ENCODE data around the gene UQCRQ. TPM values are rescaled to one million over a fixed set of nuclear protein-coding genes. Genes with fewer than 3 reads are reported as not detected.
A peak's percentile ranks its signal among the peaks of the same experiment; 100 is the strongest.

The UQCRQ gene
- total RNA-seq, 4 donors from 2014 or later: 113 to 184 (median 126) TPM

- DNase-seq (ENCODE audit: extremely low spot score): no peak
- intact Hi-C loops (cut with DNase I): loop anchor here (5.0 to 10.0 kb wide), 3 partner anchors 47 to 440 kb away; partner anchors contain the start of gene SEPTIN8
- Histone ChIP-seq H3K27ac (replicated peaks in 1 of 4) (no peak overlapping the region), H3K27me3 (peaks cover 0 to 21% (median 2%) of the 10 kb centered on the region in 4 donors), H3K36me3 (peaks cover 0 to 20% (median 13%) of the 10 kb centered on the region in 4 donors), H3K4me1 (peaks cover 4 to 54% (median 44%) of the 10 kb centered on the region in 4 donors), H3K4me3 (no peak overlapping the region), H3K9me3 (no peaks in the 10 kb centered on the region)
- 100% methylated on average over 2 of the region's 3 CpGs for WGBS
- no peak for TF ChIP-seq POLR2A (IDR thresholded peaks at IDR 0.05; ENCODE audit: low read depth)
- TF ChIP-seq POLR2AphosphoS5 (IDR thresholded peaks at IDR 0.05): no peak
These were observed 42.0 kb upstream of the UQCRQ start for GRCh38 chr5:132824426-132824825.

DNA sequence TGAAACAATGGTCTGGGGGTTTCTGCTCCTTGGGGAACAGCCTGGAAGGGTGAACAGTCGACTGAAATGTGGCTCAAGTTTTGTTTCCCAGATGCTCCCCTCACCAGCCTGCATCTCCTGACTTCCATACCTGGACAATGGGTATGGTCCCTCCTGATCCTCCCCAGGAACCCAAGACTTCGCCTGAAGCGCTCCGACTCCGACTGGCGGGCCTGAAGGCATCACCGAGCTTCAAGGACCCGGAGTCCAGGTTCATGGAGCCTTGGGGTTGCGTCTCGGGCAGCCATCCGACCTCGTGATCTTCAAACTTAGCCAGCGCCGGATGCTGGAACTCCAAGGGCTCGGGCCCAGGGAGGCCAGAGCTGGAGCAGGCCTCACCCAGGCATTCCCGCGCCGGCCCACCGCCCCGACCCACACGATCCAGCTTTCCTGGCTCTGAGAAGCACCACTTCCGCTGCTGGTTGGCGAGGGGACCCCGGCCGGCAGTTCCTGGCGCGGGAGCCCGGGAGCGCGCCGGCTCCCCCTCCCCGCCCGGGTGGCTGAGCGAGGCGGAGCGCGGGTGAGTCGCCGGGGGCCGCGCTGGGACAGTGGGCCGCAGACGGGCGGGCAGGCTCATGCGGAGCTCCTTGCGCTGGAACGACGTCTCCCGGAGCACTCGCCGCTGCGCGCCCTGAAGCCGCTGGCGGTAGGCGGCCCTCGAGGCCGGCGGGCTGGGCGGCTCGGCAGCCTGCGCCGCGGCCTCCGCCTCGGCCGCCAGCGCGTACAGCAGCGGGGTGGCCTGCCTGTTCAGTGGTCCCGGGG lies 41.2 kb upstream of the UQCRQ start:
- Histone ChIP-seq H3K4me1 (peaks cover 9 to 51% (median 42%) of the 10 kb centered on the region in 4 donors), H3K27ac (replicated peaks in 1 of 4) (no peak overlapping the region), H3K9me3 (no peaks in the 10 kb centered on the region), H3K36me3 (peaks cover 0 to 20% (median 13%) of the 10 kb centered on the region in 4 donors), H3K4me3 (peak overlapping the region; percentile 6 to 37 (median 30)), H3K27me3 (peaks cover 0 to 15% (median 0%) of the 10 kb centered on the region in 4 donors)
- intact Hi-C loops (cut with DNase I): loop anchor here (10.0 kb wide), 2 partner anchors 320 to 440 kb away; no protein-coding TSS in a partner anchor
- 81% methylated on average over 24 of the region's 71 CpGs for WGBS
- no peak for DNase-seq (ENCODE audit: extremely low spot score)
- TF ChIP-seq POLR2A (IDR thresholded peaks at IDR 0.05; ENCODE audit: low read depth) (no peak), POLR2AphosphoS5 (IDR thresholded peaks at IDR 0.05) (no peak), EP300 (IDR thresholded peaks at IDR 0.05) (no peak)
- TF ChIP-seq, protein P1, sequence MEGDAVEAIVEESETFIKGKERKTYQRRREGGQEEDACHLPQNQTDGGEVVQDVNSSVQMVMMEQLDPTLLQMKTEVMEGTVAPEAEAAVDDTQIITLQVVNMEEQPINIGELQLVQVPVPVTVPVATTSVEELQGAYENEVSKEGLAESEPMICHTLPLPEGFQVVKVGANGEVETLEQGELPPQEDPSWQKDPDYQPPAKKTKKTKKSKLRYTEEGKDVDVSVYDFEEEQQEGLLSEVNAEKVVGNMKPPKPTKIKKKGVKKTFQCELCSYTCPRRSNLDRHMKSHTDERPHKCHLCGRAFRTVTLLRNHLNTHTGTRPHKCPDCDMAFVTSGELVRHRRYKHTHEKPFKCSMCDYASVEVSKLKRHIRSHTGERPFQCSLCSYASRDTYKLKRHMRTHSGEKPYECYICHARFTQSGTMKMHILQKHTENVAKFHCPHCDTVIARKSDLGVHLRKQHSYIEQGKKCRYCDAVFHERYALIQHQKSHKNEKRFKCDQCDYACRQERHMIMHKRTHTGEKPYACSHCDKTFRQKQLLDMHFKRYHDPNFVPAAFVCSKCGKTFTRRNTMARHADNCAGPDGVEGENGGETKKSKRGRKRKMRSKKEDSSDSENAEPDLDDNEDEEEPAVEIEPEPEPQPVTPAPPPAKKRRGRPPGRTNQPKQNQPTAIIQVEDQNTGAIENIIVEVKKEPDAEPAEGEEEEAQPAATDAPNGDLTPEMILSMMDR (IDR thresholded peaks at IDR 0.05): no peak

GRCh38 chr5:132825834-132826391 lies 40.5 kb upstream of the UQCRQ start:
- peak overlapping the region; percentile 6 to 37 (median 30) for H3K4me3 ChIP-seq
- TF ChIP-seq EP300 (IDR thresholded peaks at IDR 0.05): no peak
- TF ChIP-seq, protein P1 (IDR thresholded peaks at IDR 0.05): no peak
- TF ChIP-seq POLR2AphosphoS5 (IDR thresholded peaks at IDR 0.05): no peak
- TF ChIP-seq POLR2A (IDR thresholded peaks at IDR 0.05; ENCODE audit: low read depth): no peak
- peaks cover 9 to 56% (median 45%) of the 10 kb centered on the region in 4 donors for H3K4me1 ChIP-seq
- H3K36me3 ChIP-seq: peaks cover 0 to 20% (median 13%) of the 10 kb centered on the region in 4 donors
- intact Hi-C loops (cut with DNase I): loop anchor here (10.0 kb wide), 2 partner anchors 321 to 441 kb away; no protein-coding TSS in a partner anchor
- 60% methylated on average over 31 of the region's 43 CpGs for WGBS
- DNase-seq (ENCODE audit: extremely low spot score): no peak
- H3K27ac ChIP-seq (replicated peaks in 1 of 4): no peak overlapping the region
- H3K9me3 ChIP-seq: no peaks in the 10 kb centered on the region
- H3K27me3 ChIP-seq: peaks cover 0 to 15% (median 0%) of the 10 kb centered on the region in 4 donors

GRCh38 chr5:132826424-132827082 lies 39.9 kb upstream of the UQCRQ start:
- Histone ChIP-seq H3K4me1 (peaks cover 9 to 61% (median 48%) of the 10 kb centered on the region in 4 donors), H3K36me3 (peaks cover 0 to 20% (median 13%) of the 10 kb centered on the region in 4 donors), H3K27ac (replicated peaks in 1 of 4) (no peak overlapping the region), H3K27me3 (peaks cover 0 to 15% (median 0%) of the 10 kb centered on the region in 4 donors), H3K4me3 (no peak overlapping the region), H3K9me3 (no peaks in the 10 kb centered on the region)
- peak in 1 of 2 donors; percentile 34 for TF ChIP-seq POLR2AphosphoS5 (IDR thresholded peaks at IDR 0.05)
- no peak for TF ChIP-seq POLR2A (IDR thresholded peaks at IDR 0.05; ENCODE audit: low read depth)
- intact Hi-C loops (cut with DNase I): loop anchor here (10.0 kb wide), 2 partner anchors 322 to 442 kb away; no protein-coding TSS in a partner anchor
- WGBS: 71% methylated on average over 5 of the region's 6 CpGs
- no peak for DNase-seq (ENCODE audit: extremely low spot score)

DNA sequence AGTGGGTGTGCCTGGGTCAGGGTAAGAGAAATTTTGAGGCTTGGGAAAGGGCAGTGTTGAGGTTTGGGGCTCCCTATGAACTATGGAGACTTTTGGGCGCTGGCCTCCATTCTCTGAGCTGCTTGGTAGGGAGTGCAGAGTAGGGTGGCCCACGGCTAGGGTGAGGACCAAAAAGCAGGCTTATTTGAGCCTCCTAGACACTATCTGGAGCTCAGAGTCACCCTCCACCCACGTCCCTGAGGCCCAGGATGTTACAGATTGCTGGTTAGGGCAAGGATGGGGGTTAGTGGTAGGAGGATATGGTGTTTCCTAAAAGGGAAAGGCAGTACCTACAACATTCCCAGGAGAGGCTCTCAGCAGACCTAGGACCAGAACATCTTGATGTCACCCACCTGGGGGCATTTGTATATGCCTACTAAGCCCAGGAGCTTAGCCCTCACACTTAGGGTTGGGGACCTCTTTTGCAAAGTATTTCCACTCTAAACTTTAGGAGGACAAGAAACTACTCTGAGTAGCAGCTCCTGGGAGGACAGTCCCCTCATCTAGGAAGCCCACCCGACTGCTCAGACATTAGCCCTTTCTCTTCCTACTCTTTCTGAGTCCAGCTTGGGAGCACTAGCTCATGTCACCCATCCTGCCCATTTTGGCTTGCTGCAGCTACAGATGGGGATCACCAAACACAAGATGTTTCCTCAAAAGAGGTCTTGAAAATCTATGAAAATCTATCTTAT lies 38.3 kb upstream of the UQCRQ start:
- DNase-seq (ENCODE audit: extremely low spot score): no peak
- H3K4me1 ChIP-seq: peaks cover 9 to 55% (median 42%) of the 10 kb centered on the region in 4 donors
- H3K36me3 ChIP-seq: peaks cover 0 to 20% (median 13%) of the 10 kb centered on the region in 4 donors
- 88% methylated on average over 4 of the region's 4 CpGs for WGBS
- peaks cover 0 to 15% (median 0%) of the 10 kb centered on the region in 4 donors for H3K27me3 ChIP-seq
- intact Hi-C loops (cut with DNase I): loop anchor here (10.0 kb wide), 2 partner anchors 323 to 443 kb away; no protein-coding TSS in a partner anchor
- no peaks in the 10 kb centered on the region for H3K9me3 ChIP-seq
- no peak overlapping the region for H3K27ac ChIP-seq (replicated peaks in 1 of 4)
- TF ChIP-seq, protein P1 (IDR thresholded peaks at IDR 0.05): no peak
- TF ChIP-seq POLR2A (IDR thresholded peaks at IDR 0.05; ENCODE audit: low read depth) (no peak), EP300 (IDR thresholded peaks at IDR 0.05) (no peak), POLR2AphosphoS5 (IDR thresholded peaks at IDR 0.05) (no peak)
- no peak overlapping the region for H3K4me3 ChIP-seq
